Measurements from ENCODE around the gene CPNE5. TPM values are rescaled to one million over a fixed set of nuclear protein-coding genes. Genes with fewer than 3 reads are reported as not detected.

Gene CPNE5
- total RNA-seq, 1 donor from 2014 or later, result not detected

- Mint-ChIP-seq H3K9me3 (ENCODE audit: low read depth) (peaks cover 4% of the 10 kb centered on the region), H3K4me1 (ENCODE audit: low read depth) (peaks cover 6% of the 10 kb centered on the region), H3K36me3 (ENCODE audit: low read depth) (no peaks in the 10 kb centered on the region), H3K4me3 (ENCODE audit: unreplicated experiment) (no peak overlapping the region), H3K27ac (ENCODE audit: unreplicated experiment) (no peak overlapping the region), H3K27me3 (ENCODE audit: low read depth) (peaks cover 8% of the 10 kb centered on the region)
- DNase-seq (ENCODE audit: low spot score), result no peak
- peak; percentile 31 for TF ChIP-seq CTCF (IDR thresholded peaks at IDR 0.05)
Measured at GRCh38 chr6:36701401-36701991, 137.7 kb downstream of the CPNE5 start.

GRCh38 chr6:36700831-36701230 lies 138.4 kb downstream of the CPNE5 start:
- Mint-ChIP-seq H3K27me3 (ENCODE audit: low read depth) (peaks cover 8% of the 10 kb centered on the region), H3K9me3 (ENCODE audit: low read depth) (peaks cover 4% of the 10 kb centered on the region), H3K27ac (ENCODE audit: unreplicated experiment) (no peak overlapping the region), H3K4me3 (ENCODE audit: unreplicated experiment) (no peak overlapping the region), H3K36me3 (ENCODE audit: low read depth) (no peaks in the 10 kb centered on the region), H3K4me1 (ENCODE audit: low read depth) (peaks cover 6% of the 10 kb centered on the region)
- DNase-seq (ENCODE audit: low spot score), result no peak
- TF ChIP-seq CTCF (IDR thresholded peaks at IDR 0.05), result no peak

- H3K4me1 Mint-ChIP-seq (ENCODE audit: low read depth), result peaks cover 6% of the 10 kb centered on the region
- H3K36me3 Mint-ChIP-seq (ENCODE audit: low read depth), result no peaks in the 10 kb centered on the region
- DNase-seq (ENCODE audit: low spot score), result no peak
- TF ChIP-seq CTCF (IDR thresholded peaks at IDR 0.05), result no peak
- H3K9me3 Mint-ChIP-seq (ENCODE audit: low read depth), result peaks cover 4% of the 10 kb centered on the region
- H3K27ac Mint-ChIP-seq (ENCODE audit: unreplicated experiment), result no peak overlapping the region
- H3K4me3 Mint-ChIP-seq (ENCODE audit: unreplicated experiment), result no peak overlapping the region
- peaks cover 8% of the 10 kb centered on the region for H3K27me3 Mint-ChIP-seq (ENCODE audit: low read depth)
Measured at GRCh38 chr6:36700071-36700812, 139.0 kb downstream of the CPNE5 start.

GRCh38 chr6:36699348-36699747 lies 139.9 kb downstream of the CPNE5 start:
- no peak for DNase-seq (ENCODE audit: low spot score)
- H3K36me3 Mint-ChIP-seq (ENCODE audit: low read depth), result no peaks in the 10 kb centered on the region
- no peak for TF ChIP-seq CTCF (IDR thresholded peaks at IDR 0.05)
- H3K4me3 Mint-ChIP-seq (ENCODE audit: unreplicated experiment), result no peak overlapping the region
- peaks cover 6% of the 10 kb centered on the region for H3K4me1 Mint-ChIP-seq (ENCODE audit: low read depth)
- peaks cover 8% of the 10 kb centered on the region for H3K27me3 Mint-ChIP-seq (ENCODE audit: low read depth)
- peaks cover 4% of the 10 kb centered on the region for H3K9me3 Mint-ChIP-seq (ENCODE audit: low read depth)
- no peak overlapping the region for H3K27ac Mint-ChIP-seq (ENCODE audit: unreplicated experiment)

- peaks cover 6% of the 10 kb centered on the region for H3K4me1 Mint-ChIP-seq (ENCODE audit: low read depth)
Measured at GRCh38 chr6:36698871-36699271, 140.4 kb downstream of the CPNE5 start.

More at GRCh38 chr6:36698871-36699271, 140.4 kb downstream of the CPNE5 start:
- no peak overlapping the region for H3K4me3 Mint-ChIP-seq (ENCODE audit: unreplicated experiment)
- H3K36me3 Mint-ChIP-seq (ENCODE audit: low read depth), result no peaks in the 10 kb centered on the region
- H3K9me3 Mint-ChIP-seq (ENCODE audit: low read depth), result peaks cover 4% of the 10 kb centered on the region
- no peak for DNase-seq (ENCODE audit: low spot score)
- TF ChIP-seq CTCF (IDR thresholded peaks at IDR 0.05), result no peak
- peaks cover 8% of the 10 kb centered on the region for H3K27me3 Mint-ChIP-seq (ENCODE audit: low read depth)
- H3K27ac Mint-ChIP-seq (ENCODE audit: unreplicated experiment), result no peak overlapping the region
